ENCODE measurements around the gene ARPIN.

The ARPIN gene

DNA sequence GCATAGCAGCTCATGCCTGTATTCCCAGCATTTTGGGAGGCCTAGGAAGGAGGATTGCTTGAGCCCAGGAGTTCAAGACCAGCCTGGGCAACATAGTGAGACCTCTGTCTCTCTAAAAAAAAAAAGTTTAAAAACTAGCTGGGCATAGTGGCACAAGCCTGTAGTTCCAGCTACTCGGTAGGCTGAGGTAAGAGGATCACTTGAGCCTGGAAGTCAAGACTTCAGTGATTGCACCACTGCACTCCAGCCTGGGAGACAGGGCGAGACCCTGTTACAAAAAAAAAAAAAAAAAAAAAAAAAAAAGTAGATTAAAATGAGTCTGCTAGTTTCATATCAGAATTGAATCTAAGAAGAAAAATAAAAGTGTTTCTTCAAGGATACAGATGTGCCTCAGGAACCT, 65.7 kb downstream of the ARPIN start:
- Histone ChIP-seq H3K36me3 (ENCODE audit: control insufficient read depth in 1 of 2, insufficient read depth in 2 of 2, low read length in 2 of 2) (peaks cover 3 to 5% of the 10 kb centered on the region in 2 donors), H3K4me1 (ENCODE audit: control insufficient read depth in 1 of 2, insufficient read depth in 2 of 2, low read length in 2 of 2) (peaks cover 26 to 43% of the 10 kb centered on the region in 2 donors), H3K27me3 (ENCODE audit: control insufficient read depth in 1 of 2, insufficient read depth in 2 of 2, low read length in 2 of 2) (no peaks in the 10 kb centered on the region), H3K4me3 (ENCODE audit: low read depth in 1 of 2, low read length in 2 of 2) (no peak overlapping the region), H3K9ac (ENCODE audit: low read depth in 1 of 2, low read length in 2 of 2) (no peak overlapping the region), H3K27ac (ENCODE audit: low read depth, low read length) (no peak overlapping the region), H3K9me3 (ENCODE audit: control insufficient read depth in 1 of 2, low read length in 2 of 2) (no peaks in the 10 kb centered on the region)

DNA sequence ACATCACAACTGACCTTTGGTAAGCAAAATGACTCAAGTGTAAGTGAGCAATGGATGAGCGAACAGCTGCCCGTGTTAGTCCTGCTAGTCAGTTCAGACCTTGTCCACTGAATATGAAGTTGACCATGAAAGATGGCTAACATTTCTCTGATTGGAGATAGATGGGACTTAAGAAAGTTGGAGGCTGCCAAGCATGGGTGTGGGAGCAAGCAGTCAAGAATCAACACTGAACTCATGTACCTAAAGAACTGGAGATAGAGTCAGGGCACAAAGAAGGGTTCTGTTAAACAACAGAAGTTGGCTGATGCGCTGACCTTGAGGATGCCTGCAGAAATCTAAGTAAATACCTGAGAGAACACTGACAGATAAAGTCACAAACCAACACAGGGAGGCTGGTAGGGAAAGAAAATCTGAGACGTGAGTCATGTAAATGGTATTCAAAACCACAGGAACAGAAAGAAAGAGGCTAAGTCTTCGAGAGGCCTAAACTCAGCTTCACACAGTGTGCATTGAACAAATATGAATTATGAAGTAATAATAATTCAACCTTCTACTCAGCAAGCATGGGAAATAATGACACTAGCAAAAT, 67.4 kb downstream of the ARPIN start:
- H3K4me1 ChIP-seq (ENCODE audit: control insufficient read depth in 1 of 2, insufficient read depth in 2 of 2, low read length in 2 of 2), result peaks cover 17 to 37% of the 10 kb centered on the region in 2 donors
- no peak overlapping the region for H3K9ac ChIP-seq (ENCODE audit: low read depth in 1 of 2, low read length in 2 of 2)
- H3K36me3 ChIP-seq (ENCODE audit: control insufficient read depth in 1 of 2, insufficient read depth in 2 of 2, low read length in 2 of 2), result peaks cover 3 to 5% of the 10 kb centered on the region in 2 donors
- no peaks in the 10 kb centered on the region for H3K27me3 ChIP-seq (ENCODE audit: control insufficient read depth in 1 of 2, insufficient read depth in 2 of 2, low read length in 2 of 2)
- no peaks in the 10 kb centered on the region for H3K9me3 ChIP-seq (ENCODE audit: control insufficient read depth in 1 of 2, low read length in 2 of 2)
- H3K4me3 ChIP-seq (ENCODE audit: low read depth in 1 of 2, low read length in 2 of 2), result no peak overlapping the region
- H3K27ac ChIP-seq (ENCODE audit: low read depth, low read length), result peak overlapping the region; percentile 7

All from duodenal mucosa (tissue), 2 donors.